ENCODE data around the gene CDT1.

The CDT1 gene

DNA sequence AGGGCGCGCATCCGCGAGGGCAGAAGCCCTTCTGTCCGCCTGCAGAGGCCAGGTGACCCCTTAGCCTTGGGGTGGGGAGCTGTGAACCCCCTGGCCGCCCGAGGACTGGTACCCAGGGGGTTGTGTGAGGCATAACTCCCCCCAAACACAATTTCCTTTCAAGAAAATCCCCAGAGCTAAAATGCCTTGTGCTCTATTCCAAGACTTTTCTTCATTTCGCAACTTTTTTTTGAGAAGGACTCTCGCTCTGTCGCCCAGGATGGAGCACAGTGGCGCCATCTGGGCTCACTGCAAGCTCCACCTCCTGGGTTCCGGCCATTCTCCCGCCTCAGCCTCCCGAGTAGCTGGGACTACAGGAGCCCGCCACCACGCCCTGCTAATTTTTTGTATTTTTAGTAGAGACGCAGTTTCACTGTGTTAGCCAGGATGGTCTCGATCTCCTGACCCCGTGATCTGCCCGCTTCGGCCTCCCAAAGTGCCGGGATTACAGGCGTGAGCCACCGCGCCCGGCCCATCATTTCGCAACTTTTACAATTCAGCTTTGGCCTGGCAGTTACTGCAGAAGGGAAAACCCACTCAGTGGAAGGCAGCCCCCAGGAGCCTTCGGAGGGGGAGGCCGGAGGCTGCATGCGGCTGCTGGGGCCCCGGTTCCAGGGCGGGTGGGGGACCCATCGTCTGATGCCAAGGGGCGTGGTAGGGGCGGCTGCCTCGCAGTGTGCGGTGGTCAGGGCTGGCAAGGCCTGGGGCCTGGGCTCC, 9.1 kb downstream of the CDT1 start:
- Histone ChIP-seq H3K4me1 (ENCODE audit: control insufficient read depth, insufficient read depth, low read length) (peaks cover 32% of the 10 kb centered on the region), H3K9ac (ENCODE audit: low read length) (peak overlapping the region; percentile 43), H3K4me3 (ENCODE audit: low read length) (peak overlapping the region; percentile 8)

DNA sequence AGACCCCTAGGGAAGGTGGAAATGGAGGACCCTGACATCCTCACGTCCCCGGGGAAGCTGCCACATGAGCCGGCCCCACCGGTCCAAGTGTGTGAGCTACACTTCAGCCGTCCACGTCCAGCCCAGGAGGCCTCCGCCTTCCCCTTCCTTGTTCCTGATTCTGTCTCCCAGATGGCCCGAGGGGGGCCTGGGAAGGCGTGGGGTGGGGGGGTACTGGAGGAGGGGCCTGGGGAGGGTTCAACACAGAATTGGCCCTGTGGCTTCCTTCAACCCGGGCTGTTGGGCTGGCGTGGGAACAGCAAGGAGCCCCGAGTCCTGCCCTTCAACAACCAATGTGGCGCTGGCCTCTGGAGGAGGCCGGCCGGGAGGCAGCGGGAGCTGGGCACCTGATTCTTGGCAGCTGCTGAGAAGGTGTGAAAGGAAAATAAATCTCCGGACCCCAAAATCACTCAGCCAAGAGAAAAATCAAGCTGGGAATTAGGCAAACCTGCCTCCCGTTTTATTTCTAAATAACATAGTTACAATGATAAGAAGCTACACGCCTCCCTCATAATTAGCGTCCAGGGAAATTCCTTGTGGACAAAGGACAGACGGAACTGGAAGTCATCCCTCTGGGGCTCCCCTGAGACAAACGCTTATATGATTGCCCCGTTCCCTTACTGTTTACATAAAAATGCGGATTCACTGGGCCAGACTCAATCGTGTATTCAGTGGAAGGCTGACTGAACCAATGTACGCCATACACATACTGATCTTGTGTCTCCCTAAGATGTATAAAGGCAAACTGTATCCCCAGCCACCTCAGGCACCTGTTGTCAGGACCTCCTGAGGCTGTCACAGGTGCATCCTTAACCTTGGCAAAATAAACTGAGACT, 9.9 kb downstream of the CDT1 start:
- H3K36me3 ChIP-seq (ENCODE audit: control insufficient read depth, insufficient read depth, low read length), result no peaks in the 10 kb centered on the region
- H3K27me3 ChIP-seq (ENCODE audit: control insufficient read depth, insufficient read depth, low read length), result no peaks in the 10 kb centered on the region
- H3K4me3 ChIP-seq (ENCODE audit: low read length), result no peak overlapping the region
- H3K4me1 ChIP-seq (ENCODE audit: control insufficient read depth, insufficient read depth, low read length), result peaks cover 32% of the 10 kb centered on the region
- no peak overlapping the region for H3K9ac ChIP-seq (ENCODE audit: low read length)
- no peaks in the 10 kb centered on the region for H3K9me3 ChIP-seq (ENCODE audit: control insufficient read depth, low read length)

More for the DNA sequence above, 9.1 kb downstream of the CDT1 start:
- H3K36me3 ChIP-seq (ENCODE audit: control insufficient read depth, insufficient read depth, low read length), result no peaks in the 10 kb centered on the region
- H3K9me3 ChIP-seq (ENCODE audit: control insufficient read depth, low read length), result no peaks in the 10 kb centered on the region
- no peaks in the 10 kb centered on the region for H3K27me3 ChIP-seq (ENCODE audit: control insufficient read depth, insufficient read depth, low read length)

DNA sequence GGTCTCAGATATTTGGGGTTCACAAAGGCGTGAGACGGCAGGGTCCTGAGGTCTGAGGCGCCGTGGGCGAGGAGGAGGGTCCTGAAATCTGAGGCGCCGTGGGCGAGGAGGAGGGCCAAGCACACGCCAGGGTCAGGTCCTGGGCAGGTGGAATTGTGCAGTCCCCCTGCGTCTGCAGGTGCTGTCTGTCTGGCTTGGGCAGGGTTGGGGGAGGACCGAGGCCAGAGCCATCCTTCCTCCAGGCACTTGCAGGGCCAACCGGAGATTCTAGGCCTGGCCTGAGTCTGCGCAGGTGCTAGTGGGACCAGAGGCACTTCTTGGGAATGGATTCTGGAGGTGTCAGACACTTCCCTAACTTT, 10.5 kb downstream of the CDT1 start:
- H3K27me3 ChIP-seq (ENCODE audit: control insufficient read depth, insufficient read depth, low read length), result no peaks in the 10 kb centered on the region
- no peaks in the 10 kb centered on the region for H3K9me3 ChIP-seq (ENCODE audit: control insufficient read depth, low read length)
- H3K4me3 ChIP-seq (ENCODE audit: low read length), result no peak overlapping the region
- no peaks in the 10 kb centered on the region for H3K36me3 ChIP-seq (ENCODE audit: control insufficient read depth, insufficient read depth, low read length)
- no peak overlapping the region for H3K9ac ChIP-seq (ENCODE audit: low read length)
- peaks cover 32% of the 10 kb centered on the region for H3K4me1 ChIP-seq (ENCODE audit: control insufficient read depth, insufficient read depth, low read length)

DNA sequence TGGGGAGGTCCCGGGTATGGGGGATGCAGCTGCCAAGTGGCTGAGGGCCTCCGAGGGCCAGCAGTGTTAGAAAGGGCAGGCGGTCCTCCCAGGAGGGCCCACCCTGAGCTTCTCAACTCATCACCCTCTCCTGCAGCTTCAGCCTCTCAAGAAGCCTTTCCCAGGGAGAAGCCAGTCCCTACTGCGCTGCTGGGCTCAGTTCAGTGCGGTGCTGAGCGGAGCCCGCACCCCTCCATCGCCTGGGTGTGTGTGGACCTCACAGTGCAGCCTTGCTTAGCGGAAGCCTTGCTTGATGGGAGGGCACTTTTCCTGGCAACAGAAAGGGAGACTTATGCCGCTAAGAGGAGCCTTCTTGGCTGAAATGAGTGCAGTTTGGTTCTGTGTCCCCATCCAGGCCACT, 11.6 kb downstream of the CDT1 start:
- Histone ChIP-seq H3K36me3 (ENCODE audit: control insufficient read depth, insufficient read depth, low read length) (no peaks in the 10 kb centered on the region), H3K27me3 (ENCODE audit: control insufficient read depth, insufficient read depth, low read length) (no peaks in the 10 kb centered on the region), H3K4me3 (ENCODE audit: low read length) (no peak overlapping the region), H3K4me1 (ENCODE audit: control insufficient read depth, insufficient read depth, low read length) (peaks cover 25% of the 10 kb centered on the region), H3K9ac (ENCODE audit: low read length) (no peak overlapping the region), H3K9me3 (ENCODE audit: control insufficient read depth, low read length) (no peaks in the 10 kb centered on the region)

DNA sequence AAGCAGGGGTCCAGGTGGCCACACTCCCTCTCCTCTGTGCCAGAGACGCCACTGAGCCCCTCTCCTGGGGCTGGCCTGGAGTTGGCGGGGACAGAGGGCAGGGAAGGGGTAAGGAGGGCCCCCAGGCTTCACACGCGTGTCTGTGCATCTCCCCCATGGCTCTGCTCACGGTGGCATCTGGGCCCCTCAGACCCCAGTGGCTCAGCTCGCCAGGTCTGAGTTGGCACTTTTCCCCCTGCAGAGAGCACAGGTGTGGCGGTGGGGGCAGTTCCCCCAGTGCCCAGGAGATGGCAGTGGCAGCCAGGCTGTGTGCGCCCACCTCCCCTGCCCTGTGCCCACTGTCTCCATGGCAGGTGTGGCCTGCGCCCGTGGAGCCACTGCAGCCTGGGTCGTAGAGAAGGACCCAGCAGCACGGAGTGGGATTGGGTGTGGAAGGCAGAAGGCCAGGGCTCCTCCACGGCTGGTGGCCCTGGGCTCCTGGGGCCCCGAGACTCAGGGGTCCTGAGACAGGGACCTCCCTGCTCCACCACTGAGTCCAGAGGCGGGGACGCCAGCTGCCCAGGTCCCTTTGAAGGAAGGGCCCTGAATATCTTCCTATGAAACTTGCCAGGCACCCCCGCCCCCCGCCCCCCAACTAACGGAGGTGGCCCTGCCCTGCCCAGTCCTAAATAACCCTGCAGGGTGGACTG, 12.5 kb downstream of the CDT1 start:
- Histone ChIP-seq H3K4me1 (ENCODE audit: control insufficient read depth, insufficient read depth, low read length) (peaks cover 17% of the 10 kb centered on the region), H3K36me3 (ENCODE audit: control insufficient read depth, insufficient read depth, low read length) (no peaks in the 10 kb centered on the region), H3K27me3 (ENCODE audit: control insufficient read depth, insufficient read depth, low read length) (no peaks in the 10 kb centered on the region), H3K9ac (ENCODE audit: low read length) (no peak overlapping the region), H3K9me3 (ENCODE audit: control insufficient read depth, low read length) (no peaks in the 10 kb centered on the region), H3K4me3 (ENCODE audit: low read length) (no peak overlapping the region)

DNA sequence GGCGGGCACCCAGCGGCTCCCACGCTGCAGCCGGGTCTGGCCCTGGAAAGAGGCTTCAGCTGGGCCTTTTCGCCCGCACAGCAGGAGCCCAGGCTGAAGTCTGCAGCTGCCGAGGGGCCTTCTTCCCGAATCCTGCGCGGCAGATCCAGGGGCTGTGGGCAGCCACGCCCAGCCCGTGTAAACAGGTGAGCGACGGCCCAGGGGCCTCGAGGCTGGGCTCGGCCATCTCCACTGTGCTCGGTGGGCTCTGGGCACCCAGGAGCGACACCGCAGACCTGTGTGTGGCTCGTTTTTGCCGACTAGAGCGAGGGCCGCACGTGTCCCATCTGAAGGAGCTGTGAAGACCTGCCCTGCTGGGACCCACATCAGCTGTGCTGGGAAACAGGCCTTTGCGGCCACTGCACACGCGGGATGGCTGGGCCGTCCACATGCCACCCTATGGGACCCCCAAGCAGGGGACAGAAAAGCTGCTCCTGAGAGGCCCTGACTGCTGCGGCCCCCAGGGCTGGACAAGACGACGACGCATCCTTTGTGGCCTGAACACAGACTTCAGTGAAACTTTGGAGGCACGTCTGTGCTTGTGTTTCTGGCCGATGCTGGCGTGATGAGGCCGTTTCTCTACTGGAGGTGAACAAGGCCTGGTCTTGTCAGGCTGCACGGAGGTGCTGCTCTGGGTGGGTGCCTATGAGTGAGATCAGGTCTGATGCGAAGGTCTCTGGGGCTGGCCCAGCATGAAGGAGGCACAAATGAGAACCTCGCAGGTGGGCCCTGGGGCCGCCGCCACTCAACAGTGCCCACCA, 13.3 kb downstream of the CDT1 start:
- Histone ChIP-seq H3K4me3 (ENCODE audit: low read length) (no peak overlapping the region), H3K9me3 (ENCODE audit: control insufficient read depth, low read length) (no peaks in the 10 kb centered on the region), H3K36me3 (ENCODE audit: control insufficient read depth, insufficient read depth, low read length) (no peaks in the 10 kb centered on the region), H3K27me3 (ENCODE audit: control insufficient read depth, insufficient read depth, low read length) (no peaks in the 10 kb centered on the region), H3K4me1 (ENCODE audit: control insufficient read depth, insufficient read depth, low read length) (peaks cover 16% of the 10 kb centered on the region), H3K9ac (ENCODE audit: low read length) (no peak overlapping the region)

DNA sequence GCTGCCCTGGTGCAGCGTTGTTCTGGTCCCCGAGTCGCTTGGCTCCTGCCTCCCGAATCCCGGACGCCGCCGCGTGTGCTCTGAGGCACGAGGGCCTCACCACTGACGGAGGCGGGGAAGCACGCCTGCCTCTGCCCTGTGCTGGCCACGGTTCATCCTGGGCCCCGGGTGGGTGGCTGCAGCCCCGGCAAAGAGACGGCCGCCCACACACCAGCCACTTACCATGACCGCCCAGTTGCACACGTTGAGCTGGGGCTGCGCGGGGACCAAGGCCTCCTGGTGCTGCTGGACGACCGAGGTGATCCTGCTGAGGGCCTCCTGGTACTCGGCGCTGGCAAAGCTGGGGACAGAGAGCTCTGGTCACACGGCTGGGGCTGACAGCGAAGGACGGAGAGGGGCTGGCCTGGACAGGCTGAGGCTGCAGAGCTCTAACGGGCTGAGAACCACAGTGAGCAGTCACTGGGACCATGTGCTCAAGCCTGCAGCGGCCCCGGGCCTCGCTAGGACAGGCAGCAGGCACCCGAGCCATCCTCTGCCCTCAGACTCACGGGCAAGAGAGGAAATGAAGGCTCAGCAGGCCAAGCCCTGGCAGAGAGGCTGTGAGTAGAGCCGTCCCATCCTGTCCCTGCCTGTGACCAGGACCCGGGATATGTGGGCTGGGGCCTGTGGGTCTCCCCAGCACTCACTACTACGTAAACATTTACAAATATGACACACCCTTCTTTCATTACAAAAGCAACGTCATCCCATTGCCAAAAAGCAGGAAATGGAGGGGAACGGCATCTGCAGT, 14.4 kb downstream of the CDT1 start:
- Histone ChIP-seq H3K4me3 (ENCODE audit: low read length) (no peak overlapping the region), H3K27me3 (ENCODE audit: control insufficient read depth, insufficient read depth, low read length) (no peaks in the 10 kb centered on the region), H3K9me3 (ENCODE audit: control insufficient read depth, low read length) (no peaks in the 10 kb centered on the region), H3K4me1 (ENCODE audit: control insufficient read depth, insufficient read depth, low read length) (peaks cover 9% of the 10 kb centered on the region), H3K36me3 (ENCODE audit: control insufficient read depth, insufficient read depth, low read length) (no peaks in the 10 kb centered on the region), H3K9ac (ENCODE audit: low read length) (no peak overlapping the region)

DNA sequence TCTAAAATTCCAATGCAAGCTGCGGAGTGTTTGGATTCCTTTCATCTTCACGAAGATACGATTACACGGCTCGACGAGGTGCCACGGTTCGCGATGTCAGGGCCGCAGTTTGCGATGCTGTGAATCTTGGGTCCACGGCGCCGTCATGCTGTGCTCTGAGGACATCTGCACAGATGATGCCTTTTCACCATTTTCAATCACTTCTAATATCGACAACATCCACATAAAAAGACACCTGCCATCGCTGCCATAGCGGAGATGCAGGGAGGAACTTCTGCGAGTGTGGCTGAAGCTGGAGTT, 14.9 kb downstream of the CDT1 start:
- H3K9ac ChIP-seq (ENCODE audit: low read length), result no peak overlapping the region
- H3K9me3 ChIP-seq (ENCODE audit: control insufficient read depth, low read length), result no peaks in the 10 kb centered on the region
- no peaks in the 10 kb centered on the region for H3K27me3 ChIP-seq (ENCODE audit: control insufficient read depth, insufficient read depth, low read length)
- H3K4me1 ChIP-seq (ENCODE audit: control insufficient read depth, insufficient read depth, low read length), result peaks cover 5% of the 10 kb centered on the region
- no peaks in the 10 kb centered on the region for H3K36me3 ChIP-seq (ENCODE audit: control insufficient read depth, insufficient read depth, low read length)
- H3K4me3 ChIP-seq (ENCODE audit: low read length), result no peak overlapping the region

DNA sequence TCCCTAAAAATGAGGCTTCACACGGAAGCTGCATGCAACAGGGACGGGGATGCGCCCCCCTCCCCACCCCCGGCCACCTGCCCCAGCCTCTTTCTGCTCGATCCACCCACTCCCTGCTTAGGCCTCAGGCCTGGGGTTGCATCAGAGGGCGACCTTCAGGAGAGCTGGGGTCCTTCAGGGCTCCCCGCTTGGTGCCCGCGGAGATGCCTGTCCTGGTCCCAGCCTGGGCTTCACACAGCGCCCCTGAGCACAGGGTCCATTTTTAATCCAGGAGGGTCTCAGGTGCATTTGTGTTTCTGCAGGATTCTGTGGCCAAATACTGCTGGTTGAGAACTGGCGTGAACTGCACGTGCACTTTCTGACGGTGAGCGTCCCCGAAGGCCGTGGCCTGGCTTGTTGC, 15.5 kb downstream of the CDT1 start:
- Histone ChIP-seq H3K36me3 (ENCODE audit: control insufficient read depth, insufficient read depth, low read length) (no peaks in the 10 kb centered on the region), H3K9me3 (ENCODE audit: control insufficient read depth, low read length) (no peaks in the 10 kb centered on the region), H3K9ac (ENCODE audit: low read length) (no peak overlapping the region), H3K4me1 (ENCODE audit: control insufficient read depth, insufficient read depth, low read length) (peaks cover 5% of the 10 kb centered on the region), H3K4me3 (ENCODE audit: low read length) (no peak overlapping the region), H3K27me3 (ENCODE audit: control insufficient read depth, insufficient read depth, low read length) (no peaks in the 10 kb centered on the region)

DNA sequence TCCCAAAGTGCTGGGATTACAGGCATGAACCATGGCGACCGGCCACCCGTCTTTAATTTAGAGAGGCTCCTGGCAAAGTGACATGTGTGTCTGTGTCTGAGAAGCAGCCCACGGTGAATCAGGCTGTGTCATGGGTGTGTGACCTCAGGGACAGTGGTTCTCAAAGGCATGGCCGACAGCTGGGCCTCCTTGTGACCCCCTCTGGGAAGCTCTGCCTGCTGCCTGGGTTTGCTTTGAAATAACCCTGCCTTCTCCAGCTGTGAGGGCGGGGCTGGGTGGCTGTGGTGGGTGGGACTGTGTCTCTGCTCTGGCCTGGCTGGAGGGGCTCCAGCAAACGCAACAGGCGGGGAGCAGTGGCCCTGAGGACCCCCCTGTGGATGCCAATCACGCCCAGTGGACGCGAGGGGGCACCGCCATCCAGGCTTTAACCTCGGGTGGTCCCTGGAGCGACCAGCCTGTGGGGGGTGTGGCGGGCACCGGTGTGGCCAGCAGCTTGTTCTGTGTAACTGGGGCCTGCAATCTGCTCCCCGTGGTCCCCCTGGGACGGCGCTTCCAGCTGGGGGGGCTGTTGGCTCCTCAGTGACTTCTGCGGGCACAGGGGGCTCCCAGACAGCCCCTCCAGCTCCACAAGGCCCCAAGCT, 16.9 kb downstream of the CDT1 start:
- no peaks in the 10 kb centered on the region for H3K36me3 ChIP-seq (ENCODE audit: control insufficient read depth, insufficient read depth, low read length)
- H3K27me3 ChIP-seq (ENCODE audit: control insufficient read depth, insufficient read depth, low read length), result no peaks in the 10 kb centered on the region
- no peak overlapping the region for H3K4me3 ChIP-seq (ENCODE audit: low read length)
- no peak overlapping the region for H3K9ac ChIP-seq (ENCODE audit: low read length)
- peaks cover 5% of the 10 kb centered on the region for H3K4me1 ChIP-seq (ENCODE audit: control insufficient read depth, insufficient read depth, low read length)
- no peaks in the 10 kb centered on the region for H3K9me3 ChIP-seq (ENCODE audit: control insufficient read depth, low read length)

Data from mucosa of stomach (tissue), 1 donor.